Islet of Langerhans (tissue), 1 donor: ENCODE results near the gene INVS.
"Not testable (repeated sequence)": the region's sequence is repeated elsewhere in the genome, so short reads cannot be mapped to it uniquely, and the experiment has no call there.

Source experiments
- FAIRE-seq: peaks from one replicate; lab custom pipeline; 2011; peaks lifted over from hg19 to GRCh38; lab: Jason Lieb, UNC

The INVS gene

GRCh38 chr9:100125236-100125635 lies 26.2 kb downstream of the INVS start:
- no peak for FAIRE-seq

- no peak for FAIRE-seq
Observed at GRCh38 chr9:100125910-100126309, 26.9 kb downstream of the INVS start.

DNA sequence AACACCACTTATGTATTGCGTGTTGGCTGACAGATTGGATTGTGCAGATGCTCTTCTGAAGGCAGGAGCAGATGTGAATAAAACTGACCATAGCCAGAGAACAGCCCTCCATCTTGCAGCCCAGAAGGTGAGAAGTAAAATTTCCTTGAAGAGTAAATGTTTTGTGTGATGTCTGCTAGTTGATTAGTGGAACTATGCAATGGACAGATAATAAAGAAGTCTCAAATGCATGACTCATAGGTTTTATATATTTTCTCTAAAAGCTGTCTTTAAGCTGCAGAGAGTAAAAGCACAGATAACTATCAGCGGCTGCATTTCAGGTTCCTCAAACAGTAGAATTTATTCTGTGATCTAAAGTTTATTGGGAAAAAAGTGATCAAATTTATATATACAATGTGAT lies 27.4 kb downstream of the INVS start:
- FAIRE-seq = no peak

DNA sequence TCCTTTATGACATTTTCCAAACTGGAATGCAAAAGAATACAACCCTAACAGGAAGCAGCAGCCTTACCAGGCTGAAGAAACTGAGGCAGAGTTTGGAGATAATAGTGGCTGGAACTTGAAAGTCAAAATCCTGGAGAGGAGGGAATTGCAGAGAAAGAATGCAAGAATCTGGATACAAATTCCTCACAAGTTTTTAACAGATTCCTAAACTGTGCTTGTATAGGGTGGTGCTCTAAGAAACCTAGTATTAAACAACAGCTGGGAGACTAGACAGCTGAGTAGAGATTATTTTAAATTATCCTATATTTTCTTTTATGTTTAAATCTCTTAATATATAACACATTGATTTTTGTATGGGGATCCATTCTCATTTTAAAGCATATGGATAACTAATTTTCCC lies 30.7 kb downstream of the INVS start:
- no peak for FAIRE-seq

DNA sequence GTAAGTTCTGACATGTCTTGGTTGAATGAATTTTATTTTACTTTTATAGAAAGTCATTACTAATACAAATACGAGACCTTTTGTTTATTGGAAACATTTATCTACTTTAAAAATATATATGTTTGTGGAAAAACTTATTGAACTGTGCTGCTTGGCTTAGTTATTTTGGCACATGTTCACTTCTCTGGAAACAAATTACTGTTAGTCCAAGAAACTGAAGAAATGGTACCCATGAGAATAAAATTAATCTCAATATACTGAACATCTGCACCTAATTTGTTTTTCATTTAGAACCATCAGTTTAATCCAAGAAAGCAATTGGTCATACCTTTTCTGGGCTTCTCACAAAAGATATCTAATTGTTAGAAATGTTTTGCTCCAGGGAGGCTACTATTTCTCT lies 32.2 kb downstream of the INVS start:
- peak; percentile 33 for FAIRE-seq

DNA sequence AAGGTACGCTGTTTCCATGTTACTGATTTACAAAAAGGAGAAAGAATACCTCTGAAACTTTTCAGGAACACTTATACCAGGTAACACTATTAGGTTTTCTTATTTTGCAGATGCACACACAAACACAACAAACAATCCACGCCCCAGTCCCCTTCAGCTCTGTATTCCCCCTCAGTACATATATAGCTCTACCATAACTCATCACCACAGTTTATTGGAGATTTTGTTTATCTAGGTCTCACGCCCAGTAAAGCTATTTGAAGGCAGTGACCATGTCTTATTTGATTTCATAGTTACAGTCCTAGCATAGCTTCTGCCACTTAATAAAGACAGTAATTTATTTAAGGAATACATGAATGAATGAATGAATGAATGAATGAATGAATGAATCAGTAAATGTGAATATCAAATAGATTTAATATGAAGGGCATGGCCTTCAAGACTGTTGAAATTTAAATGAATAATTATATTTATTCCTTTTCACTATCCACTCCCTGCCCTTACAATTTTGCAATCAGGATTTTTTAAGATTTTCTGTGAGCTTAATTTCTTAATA lies 32.9 kb downstream of the INVS start:
- FAIRE-seq = no peak

DNA sequence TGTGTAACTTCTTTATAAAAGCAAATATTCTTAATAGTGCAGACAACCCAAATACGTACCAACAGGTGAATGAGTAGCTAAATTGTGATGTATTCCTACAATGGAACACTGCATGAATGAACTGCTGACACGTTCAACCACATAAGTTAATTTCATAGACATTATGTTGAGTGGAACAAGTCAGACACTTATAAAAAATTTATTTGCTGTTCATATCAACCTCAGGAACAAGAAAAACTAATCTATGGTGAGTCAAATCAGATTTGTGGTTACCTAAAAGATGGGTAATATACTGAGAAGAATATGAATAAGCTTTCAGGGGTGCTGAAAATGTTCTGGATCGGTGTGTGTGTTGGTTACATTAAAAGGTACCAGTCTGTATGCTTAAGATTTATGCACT lies 35.7 kb downstream of the INVS start:
- no peak for FAIRE-seq

DNA sequence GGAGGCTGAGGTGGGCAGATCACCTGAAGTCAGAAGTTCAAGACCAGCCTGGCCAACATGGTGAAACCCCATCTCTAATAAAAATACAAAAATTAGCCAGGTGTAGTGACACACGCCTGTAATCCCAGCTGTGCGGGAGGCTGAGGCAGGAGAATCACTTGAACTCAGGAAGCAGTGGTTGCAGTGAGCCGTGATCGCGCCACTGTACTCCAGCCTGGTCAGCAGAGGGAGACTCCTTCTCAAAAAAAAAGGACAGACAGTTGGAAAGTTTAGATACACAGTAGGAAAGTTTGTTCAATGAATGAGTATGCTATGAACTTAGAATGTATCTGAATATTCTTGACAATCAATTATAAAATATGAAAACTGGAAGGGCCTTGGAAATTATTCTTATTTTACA lies 37.8 kb downstream of the INVS start:
- FAIRE-seq = not testable (repeated sequence)

DNA sequence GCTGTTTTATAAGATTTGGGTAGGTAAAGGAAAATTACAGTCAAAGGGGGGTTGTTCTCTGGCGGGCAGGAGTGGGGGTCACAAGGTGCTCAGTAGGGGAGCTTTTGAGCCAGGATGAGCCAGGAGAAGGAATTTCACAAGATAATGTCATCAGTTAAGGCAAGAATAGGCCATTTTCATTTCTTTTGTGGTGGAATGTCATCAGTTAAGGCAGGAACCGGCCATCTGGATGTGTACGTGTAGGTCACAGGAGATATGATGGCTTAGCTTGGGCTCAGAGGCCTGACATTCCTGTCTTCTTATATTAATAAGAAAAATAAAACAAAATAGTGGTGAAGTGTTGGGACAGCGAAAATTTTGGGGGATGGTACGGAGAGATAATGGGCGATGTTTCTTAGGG lies 41.3 kb downstream of the INVS start:
- FAIRE-seq = not testable (repeated sequence)

DNA sequence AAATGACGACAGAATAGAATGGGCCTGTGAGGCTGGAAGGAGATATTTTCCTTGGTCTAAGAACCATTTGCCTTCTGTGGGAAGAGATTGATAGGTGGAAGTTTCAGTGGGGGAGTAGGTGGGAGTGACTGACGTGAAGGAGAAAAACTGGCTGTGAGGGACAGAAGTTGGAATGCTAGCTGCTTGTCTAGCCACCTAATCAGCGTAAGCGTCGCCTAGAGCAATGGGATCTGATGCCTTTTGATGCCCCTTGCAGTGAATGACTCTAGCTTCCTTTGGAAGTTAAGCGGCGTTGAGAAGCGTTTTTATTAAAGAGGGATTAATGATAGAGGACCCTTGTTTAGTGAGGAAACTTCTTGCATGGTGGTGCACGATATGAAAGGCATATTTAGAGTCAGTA lies 42.8 kb downstream of the INVS start:
- not testable (repeated sequence) for FAIRE-seq

- not testable (repeated sequence) for FAIRE-seq
Observed at GRCh38 chr9:100145167-100145934, 46.3 kb downstream of the INVS start.

DNA sequence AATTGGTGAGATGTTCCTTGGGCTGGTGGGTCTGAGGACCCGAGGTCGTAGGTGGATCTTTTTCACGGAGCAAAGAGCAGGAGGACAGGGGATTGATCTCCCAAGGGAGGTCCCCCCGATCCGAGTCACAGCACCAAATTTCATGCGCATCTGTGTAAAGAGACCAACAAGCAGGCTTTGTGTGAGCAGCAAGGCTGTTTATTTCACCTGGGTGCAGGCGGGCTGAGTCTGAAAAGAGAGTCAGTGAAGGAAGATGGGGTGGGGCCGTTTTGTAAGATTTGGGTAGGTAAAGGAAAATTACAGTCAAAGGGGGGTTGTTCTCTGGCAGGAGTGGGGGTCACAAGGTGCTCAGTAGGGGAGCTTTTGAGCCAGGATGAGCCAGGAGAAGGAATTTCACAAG lies 46.9 kb downstream of the INVS start:
- not testable (repeated sequence) for FAIRE-seq

GRCh38 chr9:100150214-100150613 lies 51.2 kb downstream of the INVS start:
- peak; percentile 36 for FAIRE-seq

DNA sequence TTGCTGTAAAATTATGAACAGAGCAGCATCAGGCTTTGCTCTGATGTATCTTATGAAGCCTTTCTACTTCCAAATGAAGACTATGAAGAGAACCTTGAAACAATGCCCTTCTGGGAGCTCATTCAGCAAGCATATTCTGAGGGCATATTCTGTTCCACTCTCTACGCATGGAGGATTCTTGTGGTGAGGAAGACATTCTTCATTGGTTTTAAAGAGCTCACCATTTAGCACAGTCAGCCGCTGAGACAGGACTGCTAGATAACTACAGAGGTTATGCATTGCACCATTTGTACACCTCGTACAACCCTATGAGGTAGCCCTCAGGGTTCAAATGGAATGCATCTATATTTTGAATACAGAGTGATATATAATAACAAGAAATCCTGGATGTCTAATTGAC lies 61.0 kb downstream of the INVS start:
- no peak for FAIRE-seq

DNA sequence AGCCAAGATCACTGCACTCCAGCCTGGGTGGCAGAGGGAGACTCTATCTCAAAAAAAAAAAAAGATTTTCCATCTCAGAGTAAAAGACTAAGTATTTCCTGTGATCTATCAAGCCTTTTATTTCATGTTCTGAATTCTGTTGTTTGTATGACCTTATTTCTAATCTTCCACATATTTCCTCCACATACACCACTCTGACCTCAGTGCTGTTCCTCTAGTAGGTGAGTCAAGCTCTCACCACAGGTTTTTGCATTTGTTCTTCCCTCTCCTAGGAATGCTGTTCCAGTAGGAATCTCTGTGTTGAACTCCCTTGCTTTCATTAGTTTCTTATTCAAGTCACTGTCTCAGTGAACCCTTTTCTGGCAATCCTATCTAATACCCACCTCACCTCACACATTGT lies 68.1 kb downstream of the INVS start:
- no peak for FAIRE-seq

- no peak for FAIRE-seq
Observed at GRCh38 chr9:100167915-100168654, 69.0 kb downstream of the INVS start.

DNA sequence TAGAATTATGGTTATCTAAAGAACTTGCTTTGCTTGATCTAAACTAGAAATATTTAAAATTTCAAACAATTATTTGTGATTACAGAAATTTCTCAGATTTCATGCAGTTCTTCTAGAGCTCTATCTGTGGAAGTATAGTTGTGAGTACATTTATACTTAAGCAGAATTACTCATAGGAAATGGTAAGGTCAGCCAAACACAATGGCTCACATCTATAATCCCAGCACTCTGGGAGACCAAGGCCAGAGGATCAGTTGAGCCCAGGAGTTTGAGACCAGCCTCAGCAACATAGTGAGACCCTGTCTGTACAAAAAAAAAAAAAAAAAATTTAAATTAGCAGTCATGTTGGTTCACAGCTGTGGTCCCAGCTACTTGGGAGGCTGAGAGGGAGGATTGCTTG lies 71.0 kb downstream of the INVS start:
- FAIRE-seq = no peak

- no peak for FAIRE-seq
Observed at GRCh38 chr9:100170556-100170955, 71.5 kb downstream of the INVS start.

DNA sequence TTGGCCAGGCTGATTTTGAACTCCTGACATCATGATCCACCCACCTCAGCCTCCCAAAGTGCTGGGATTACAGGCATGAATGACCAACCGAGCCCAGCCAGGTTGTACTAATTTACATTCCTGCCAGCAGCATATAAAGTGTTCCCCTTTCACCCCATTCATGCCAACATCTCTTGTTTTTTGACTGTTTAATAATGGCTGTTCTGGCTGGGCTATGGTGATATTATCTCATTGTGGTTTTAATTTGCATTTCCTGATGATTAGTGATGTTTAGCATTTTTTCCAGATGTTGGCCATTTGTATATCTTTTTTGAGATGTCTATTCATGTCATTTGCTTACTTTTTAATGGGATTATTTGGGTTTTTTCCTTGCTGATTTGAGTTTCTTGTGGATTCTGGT lies 87.3 kb downstream of the INVS start:
- no peak for FAIRE-seq

DNA sequence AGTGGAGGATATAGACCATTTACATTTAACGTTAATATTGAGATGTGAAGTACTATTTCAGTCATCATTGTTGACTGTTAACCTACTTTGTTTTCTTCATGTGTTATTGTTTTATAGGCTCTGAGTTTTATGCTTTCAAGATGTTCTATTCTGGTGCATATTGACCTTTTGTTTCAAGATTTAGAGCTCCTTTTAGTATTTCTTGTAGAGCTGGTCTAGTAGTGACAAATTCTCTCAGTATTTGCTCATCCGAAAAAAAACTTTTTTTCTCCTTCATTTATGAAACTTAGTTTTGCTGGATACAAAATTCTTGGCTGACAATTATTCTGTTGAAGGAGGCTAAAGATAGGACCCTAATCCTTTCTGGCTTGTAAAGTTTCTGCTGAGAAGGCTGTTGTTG lies 91.3 kb downstream of the INVS start:
- FAIRE-seq = no peak

GRCh38 chr9:100191264-100191663 lies 92.2 kb downstream of the INVS start:
- FAIRE-seq = peak; percentile 86

DNA sequence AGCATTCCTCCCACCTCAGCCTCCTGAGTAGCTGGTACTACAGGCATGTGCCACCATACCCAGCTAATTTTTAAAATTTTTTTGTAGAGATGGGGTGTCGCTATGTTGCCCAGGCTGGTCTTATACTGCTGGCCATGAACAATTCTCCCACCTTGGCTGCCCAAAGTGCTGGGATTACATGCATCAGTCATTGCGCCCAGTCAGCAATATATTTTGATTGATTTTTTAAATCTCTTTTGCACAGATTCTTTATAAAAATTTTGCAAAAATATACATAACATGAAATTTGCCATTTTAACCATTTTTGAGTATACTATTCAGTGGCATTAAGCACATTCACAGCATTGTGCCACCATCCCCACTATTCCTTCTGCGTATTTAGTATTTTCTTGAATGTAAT lies 94.0 kb downstream of the INVS start:
- no peak for FAIRE-seq

GRCh38 chr9:100196215-100196614 lies 97.2 kb downstream of the INVS start:
- no peak for FAIRE-seq

GRCh38 chr9:100196828-100197227 lies 97.8 kb downstream of the INVS start:
- no peak for FAIRE-seq
